NT2/D1 (cell line): ENCODE results near the gene B4GALT5.

Source experiments
- SUZ12 ChIP-seq: IDR thresholded peaks from 2 replicates; pipeline ENCODE4 v1.6.1; 2011; ENCODE audit not compliant: insufficient read length, insufficient read depth; ENCODE audit errors: extremely low read depth
- YY1 ChIP-seq: IDR thresholded peaks from 2 replicates; pipeline ENCODE4 v1.6.1; 2011; ENCODE audit not compliant: insufficient read length, insufficient read depth
- ZNF274 ChIP-seq: IDR thresholded peaks from 2 replicates; pipeline ENCODE4 v1.6.1; 2011; ENCODE audit warnings: mild to moderate bottlenecking, low read depth, low read length

DNA sequence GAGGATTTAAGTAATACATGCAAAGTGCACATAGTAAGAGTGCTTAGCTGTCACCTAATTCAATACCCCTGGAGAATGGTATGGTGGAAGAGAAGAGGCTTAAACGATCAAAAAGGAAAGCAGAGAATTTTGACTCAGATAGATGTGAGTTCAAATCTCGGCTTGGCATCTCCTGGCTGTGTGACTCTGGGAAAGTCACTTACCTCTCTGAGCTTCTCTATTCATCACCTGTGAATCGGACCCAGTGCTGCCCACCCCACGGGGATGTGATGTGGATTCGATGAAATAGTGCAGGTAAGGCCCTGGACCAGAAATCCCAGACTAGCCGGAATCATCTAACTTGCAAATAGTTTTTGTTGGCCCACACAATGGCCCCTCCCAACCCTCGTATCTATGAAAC, 1.8 kb upstream of the B4GALT5 start:
- TF ChIP-seq ZNF274 (no peak), YY1 (no peak), SUZ12 (no peak)
